HG02885 (cell line): ENCODE measurements around the gene MIER3.

Experiments used
- ATAC-seq: cut with Tn5 transposase; IDR thresholded peaks from one replicate; pipeline ENCODE4 v1.9.1; 2021; ENCODE audit warnings: mild to moderate bottlenecking; ENCODE audit not compliant: unreplicated experiment, poor library complexity

MIER3 gene

GRCh38 chr5:56900858-56901578 lies 50.9 kb downstream of the MIER3 start:
- no peak for ATAC-seq

DNA sequence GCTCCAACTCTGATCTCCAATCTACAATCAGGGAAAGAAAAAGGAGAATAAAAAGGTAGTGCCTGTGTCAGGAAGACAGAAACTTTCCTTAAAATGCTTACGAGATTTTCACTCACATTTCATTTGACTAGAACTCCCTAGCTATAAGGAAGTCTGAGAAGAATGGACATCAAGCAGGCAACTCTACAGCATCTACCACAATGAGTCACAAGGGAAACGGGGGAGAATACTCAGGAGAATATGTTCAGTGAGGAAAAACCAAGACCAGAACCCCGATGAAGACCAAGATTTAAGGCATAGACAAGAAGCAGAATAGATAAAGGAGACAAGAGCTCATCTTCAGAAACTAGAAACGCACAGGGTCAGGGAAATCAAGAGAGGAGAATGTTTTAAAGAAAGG lies 51.5 kb downstream of the MIER3 start:
- no peak for ATAC-seq

- ATAC-seq: no peak
Observed at GRCh38 chr5:56898213-56898612, 53.7 kb downstream of the MIER3 start.

DNA sequence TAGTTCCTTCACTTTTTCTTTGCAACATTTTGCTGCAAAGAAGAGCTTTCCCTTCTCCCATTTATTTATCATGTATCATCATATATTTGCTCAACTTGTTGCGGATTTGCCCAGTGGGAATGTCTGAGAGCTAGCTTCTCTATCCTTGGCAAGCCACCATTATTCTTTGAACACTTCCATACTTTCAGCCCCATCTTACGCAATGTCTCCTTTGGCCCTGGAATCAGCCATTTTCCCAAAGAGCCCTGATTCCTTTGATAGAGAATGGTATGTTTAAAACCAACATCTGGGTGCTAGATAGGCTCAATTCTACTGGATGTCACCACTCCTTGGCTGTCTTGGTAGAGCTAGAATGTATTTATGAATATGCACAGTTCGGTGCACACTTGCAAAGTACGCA lies 55.2 kb downstream of the MIER3 start:
- ATAC-seq: no peak

DNA sequence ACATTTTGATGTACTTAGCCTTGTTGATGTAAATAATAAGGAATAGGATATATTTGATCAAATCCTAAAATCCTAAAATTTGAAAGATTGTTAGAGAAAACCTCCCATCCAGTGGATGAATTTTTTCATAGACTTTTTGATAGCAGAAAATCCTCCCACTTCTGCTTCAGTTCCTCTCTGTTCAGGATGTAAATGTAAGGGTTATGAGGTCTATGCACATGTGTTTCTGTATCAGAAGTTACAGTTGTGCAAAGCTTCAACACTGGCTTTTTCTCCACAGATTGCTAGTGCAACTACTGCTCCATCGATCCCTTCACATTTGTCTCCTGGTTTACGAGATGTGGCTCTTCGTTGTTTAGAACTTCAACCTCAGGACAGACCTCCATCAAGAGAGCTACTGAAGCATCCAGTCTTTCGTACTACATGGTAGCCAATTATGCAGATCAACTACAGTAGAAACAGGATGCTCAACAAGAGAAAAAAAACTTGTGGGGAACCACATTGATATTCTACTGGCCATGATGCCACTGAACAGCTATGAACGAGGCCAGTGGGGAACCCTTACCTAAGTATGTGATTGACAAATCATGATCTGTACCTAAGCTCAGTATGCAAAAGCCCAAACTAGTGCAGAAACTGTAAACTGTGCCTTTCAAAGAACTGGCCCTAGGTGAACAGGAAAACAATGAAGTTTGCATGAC lies 58.5 kb downstream of the MIER3 start:
- ATAC-seq: no peak

GRCh38 chr5:56881571-56881970 lies 70.4 kb downstream of the MIER3 start:
- no peak for ATAC-seq

DNA sequence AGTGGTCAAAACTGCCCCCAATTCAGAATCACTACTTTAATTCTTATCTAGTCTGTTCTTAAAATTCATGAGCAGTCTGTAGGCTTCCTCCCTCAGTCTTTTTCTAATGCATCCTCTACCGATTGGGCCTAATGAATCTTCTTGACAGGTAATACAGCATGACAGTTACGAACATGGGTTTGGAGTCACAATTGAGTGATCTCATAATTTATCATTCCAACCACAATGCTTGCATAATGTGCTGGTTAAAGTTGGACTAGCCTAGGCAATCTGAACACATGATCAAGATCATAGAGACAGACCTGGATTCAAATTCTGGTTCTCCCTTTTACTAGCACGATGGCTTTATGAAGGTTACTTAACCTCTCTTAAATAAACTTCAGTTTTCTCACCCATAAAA lies 75.6 kb downstream of the MIER3 start:
- no peak for ATAC-seq

DNA sequence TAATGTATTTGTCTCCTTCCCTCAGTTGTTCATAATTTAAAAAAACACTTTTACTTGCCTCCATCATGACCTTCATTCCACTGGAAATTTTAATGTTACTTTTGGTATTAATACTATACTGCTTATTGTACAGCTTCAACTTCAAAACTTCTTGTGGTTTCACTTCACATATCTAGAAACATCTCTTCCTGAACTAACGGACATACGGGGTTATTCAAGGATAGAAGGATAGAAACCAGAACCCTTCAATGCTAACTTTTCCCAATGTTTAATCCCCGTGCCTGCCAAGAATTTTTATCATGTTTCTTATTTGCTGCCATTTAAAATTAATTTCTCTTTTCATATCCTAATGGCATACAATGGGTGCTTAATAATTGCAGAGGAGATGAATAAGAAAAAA lies 78.9 kb downstream of the MIER3 start:
- ATAC-seq: no peak

- ATAC-seq: no peak
Observed at GRCh38 chr5:56871777-56872176, 80.1 kb downstream of the MIER3 start.
